Hematopoietic multipotent progenitor cell (in vitro differentiated cells): ENCODE results near the gene NHLH1. TPM values are rescaled to one million over a fixed set of nuclear protein-coding genes. Genes with fewer than 3 reads are reported as not detected.

Experiments used
- DNase-seq, 3 donors: peaks; one replicate each; pipeline ENCODE4 v3.0.0-alpha.2; 2011 to 2015; ENCODE audit warnings: low read depth in 2 of 3, low spot score in 2 of 3
- total RNA-seq: library from RNA; depleted of rRNA; stranded (reverse); fragments of >200 nt; gene quantifications from one replicate; pipeline ENCODE4 v1.2.3, GENCODE V29; 2012

The NHLH1 gene
- total RNA-seq, 1 donor = not detected

- DNase-seq = no peak
Measured at GRCh38 chr1:160357286-160358002, 9.4 kb upstream of the NHLH1 start.

- no peak for DNase-seq
Measured at GRCh38 chr1:160358073-160358472, 8.8 kb upstream of the NHLH1 start.

- DNase-seq = no peak
Measured at GRCh38 chr1:160359559-160360226, 7.2 kb upstream of the NHLH1 start.

- DNase-seq = no peak
Measured at GRCh38 chr1:160360227-160360695, 6.6 kb upstream of the NHLH1 start.

GRCh38 chr1:160361199-160361598 is 5.7 kb upstream of the NHLH1 start:
- DNase-seq = no peak

- DNase-seq = no peak
Measured at GRCh38 chr1:160361814-160362167, 5.1 kb upstream of the NHLH1 start.

- no peak for DNase-seq
Measured at GRCh38 chr1:160362168-160362957, 4.5 kb upstream of the NHLH1 start.

GRCh38 chr1:160363010-160363409 is 3.9 kb upstream of the NHLH1 start:
- no peak for DNase-seq

- DNase-seq = no peak
Measured at GRCh38 chr1:160363951-160364735, 2.7 kb upstream of the NHLH1 start.

- DNase-seq = no peak
Measured at GRCh38 chr1:160365325-160365724, 1.5 kb upstream of the NHLH1 start.

- no peak for DNase-seq
Measured at GRCh38 chr1:160367516-160367900, 637 bp downstream of the NHLH1 start.

GRCh38 chr1:160367934-160368923 is 1.4 kb downstream of the NHLH1 start:
- DNase-seq = peak in 2 of 3 donors; percentile 54 to 84

- no peak for DNase-seq
Measured at GRCh38 chr1:160369087-160369486, 2.2 kb downstream of the NHLH1 start.

GRCh38 chr1:160370561-160371345 is 3.9 kb downstream of the NHLH1 start:
- no peak for DNase-seq

- no peak for DNase-seq
Measured at GRCh38 chr1:160371346-160371631, 4.4 kb downstream of the NHLH1 start.

- no peak for DNase-seq
Measured at GRCh38 chr1:160371756-160372155, 4.9 kb downstream of the NHLH1 start.

GRCh38 chr1:160373696-160374095 is 6.8 kb downstream of the NHLH1 start:
- no peak for DNase-seq

GRCh38 chr1:160374306-160375110 is 7.6 kb downstream of the NHLH1 start:
- DNase-seq = no peak
